GM19240 (cell line): ENCODE results near the gene SPDYE17.
"Not testable (repeated sequence)": the region's sequence is repeated elsewhere in the genome, so short reads cannot be mapped to it uniquely, and the experiment has no call there.

Experiments used
- DNase-seq: peaks from one replicate; pipeline ENCODE4 v3.0.0; 2011; ENCODE audit warnings: low spot score; ENCODE audit not compliant: insufficient read length

Gene SPDYE17, protein sequence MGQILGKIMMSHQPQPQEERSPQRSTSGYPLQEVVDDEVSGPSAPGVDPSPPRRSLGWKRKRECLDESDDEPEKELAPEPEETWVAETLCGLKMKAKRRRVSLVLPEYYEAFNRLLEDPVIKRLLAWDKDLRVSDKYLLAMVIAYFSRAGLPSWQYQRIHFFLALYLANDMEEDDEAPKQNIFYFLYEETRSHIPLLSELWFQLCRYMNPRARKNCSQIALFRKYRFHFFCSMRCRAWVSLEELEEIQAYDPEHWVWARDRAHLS

GRCh38 chr7:77032261-77032660 lies at the start of gene SPDYE17:
TSS of gene SPDYE17 (minus strand) at chr7:77032361. CDS start at chr7:77030570, 1,791 bp downstream.
- DNase-seq = not testable (repeated sequence)

DNA sequence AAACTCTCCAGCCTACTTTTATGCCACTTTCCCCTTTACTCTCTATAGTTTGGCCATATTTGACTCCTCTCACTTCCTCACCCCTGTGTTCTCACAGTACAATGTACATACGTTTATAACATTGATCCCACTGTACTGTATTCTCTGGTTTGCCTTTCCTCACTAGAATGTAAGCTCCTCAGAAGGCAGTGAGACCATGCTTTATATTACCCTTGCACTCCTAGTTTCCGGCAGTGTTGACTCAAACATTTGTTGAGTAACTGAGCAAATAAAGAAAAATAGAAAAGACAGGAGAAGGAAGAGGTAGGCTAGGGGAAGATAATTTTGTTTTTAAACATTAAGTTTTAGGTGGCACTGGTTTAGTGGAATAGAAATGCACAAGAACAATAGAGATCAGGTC lies 48.1 kb upstream of the SPDYE17 start:
- not testable (repeated sequence) for DNase-seq

- not testable (repeated sequence) for DNase-seq
These were observed 47.5 kb upstream of the SPDYE17 start for GRCh38 chr7:77079624-77080023.

DNA sequence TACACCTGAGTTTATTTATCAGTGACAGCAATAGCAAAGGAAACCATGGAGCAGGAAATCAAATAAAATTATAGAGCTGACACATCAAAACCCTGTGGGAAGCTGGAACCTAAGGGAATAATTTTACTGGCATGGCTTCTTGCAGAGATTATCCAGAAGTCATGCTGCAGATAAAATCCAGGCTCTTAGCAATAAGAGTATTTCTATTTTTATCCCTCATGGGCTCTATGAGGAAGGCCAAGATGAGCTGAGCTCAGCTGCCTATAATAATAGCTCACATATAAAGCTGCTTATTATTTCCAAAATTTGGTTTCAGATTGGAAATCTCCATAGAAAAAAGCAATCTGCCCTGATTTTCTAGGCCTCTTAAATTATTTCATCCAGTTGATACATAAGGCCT lies 47.0 kb upstream of the SPDYE17 start:
- not testable (repeated sequence) for DNase-seq

DNA sequence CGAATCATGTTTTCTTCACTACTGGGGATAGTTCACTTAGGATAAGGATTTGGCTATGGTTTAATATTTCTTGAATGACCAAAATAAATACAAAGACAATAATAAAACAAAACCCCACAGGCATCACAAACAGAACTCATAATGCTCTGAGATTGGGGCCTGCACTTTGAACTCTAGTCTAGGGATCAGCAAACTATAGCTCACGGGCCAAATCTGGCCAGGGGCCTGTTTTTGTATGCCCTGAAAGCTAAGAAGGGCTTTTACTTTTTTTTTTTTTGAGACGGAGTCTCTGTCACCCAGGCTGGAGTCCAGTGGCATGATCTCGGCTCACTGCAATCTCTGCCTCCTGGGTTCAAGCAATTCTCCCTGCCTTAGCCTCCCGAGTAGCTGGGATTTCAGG lies 44.9 kb upstream of the SPDYE17 start:
- DNase-seq = not testable (repeated sequence)

- not testable (repeated sequence) for DNase-seq
These were observed 42.7 kb upstream of the SPDYE17 start for GRCh38 chr7:77074786-77075396.

DNA sequence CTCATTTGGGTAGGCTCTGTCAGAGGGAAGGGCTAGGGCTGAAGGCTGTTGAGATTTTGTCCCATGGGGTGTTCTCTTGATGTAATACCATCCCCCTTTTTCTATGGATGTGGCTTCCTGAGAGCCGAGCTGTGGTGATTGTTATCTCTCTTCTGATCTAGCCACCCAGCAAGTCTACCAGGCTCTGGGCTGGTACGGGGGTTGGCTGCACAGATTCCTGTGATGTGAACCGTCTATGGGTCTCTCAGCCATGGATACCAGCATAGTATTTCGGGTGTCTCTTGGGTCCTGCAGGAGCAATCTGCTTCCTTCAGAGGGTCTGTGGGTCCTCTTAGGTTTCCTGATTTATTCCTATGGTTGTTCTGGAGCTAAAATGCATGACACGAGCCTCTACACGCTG lies 38.9 kb upstream of the SPDYE17 start:
- DNase-seq = not testable (repeated sequence)

DNA sequence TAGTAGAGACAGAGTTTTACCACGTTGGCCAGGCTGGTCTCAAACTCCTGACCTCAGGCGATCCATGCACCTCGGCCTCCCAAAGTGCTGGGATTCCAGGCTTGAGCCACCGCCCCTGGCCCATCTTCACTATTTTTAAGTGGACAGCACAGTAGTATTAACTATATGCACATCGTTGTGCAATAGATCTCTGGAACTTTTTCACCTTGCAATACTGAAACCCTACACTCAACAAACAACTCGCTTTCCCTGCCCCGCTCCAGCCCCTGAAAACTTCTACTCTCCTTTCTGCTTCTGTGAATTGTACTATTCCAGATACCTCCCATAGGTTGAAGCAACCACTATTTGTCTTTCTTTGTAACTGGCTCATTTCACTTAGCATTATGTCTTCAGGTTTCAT lies 33.7 kb upstream of the SPDYE17 start:
- not testable (repeated sequence) for DNase-seq

GRCh38 chr7:77063732-77064131 lies 31.6 kb upstream of the SPDYE17 start:
- not testable (repeated sequence) for DNase-seq

DNA sequence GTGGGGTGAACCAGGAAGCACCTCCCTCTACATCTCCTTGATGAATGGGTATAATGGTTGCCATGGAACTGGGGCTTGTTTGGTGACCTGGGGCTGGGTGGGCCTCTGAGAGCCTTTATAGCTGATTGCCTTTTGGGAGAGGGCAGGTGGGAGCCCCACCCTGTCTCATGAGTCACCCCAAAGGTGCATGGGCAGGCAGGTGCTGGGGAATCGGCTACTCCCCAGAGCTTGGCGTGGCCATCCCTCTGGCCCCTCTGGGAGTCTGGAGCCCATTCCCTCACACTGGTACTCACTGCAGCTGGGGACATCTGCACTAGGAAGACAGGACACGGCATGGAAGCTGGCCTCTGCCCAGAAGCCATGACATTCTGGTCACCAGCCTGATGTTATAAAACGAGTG lies 30.4 kb upstream of the SPDYE17 start, which contains the start of gene SPDYE18:
Gene SPDYE18, minus strand, starts transcription at position 2 of the 400 bp plus-strand sequence. CDS start 2,046 bp downstream, outside the sequence.
- DNase-seq = not testable (repeated sequence)

DNA sequence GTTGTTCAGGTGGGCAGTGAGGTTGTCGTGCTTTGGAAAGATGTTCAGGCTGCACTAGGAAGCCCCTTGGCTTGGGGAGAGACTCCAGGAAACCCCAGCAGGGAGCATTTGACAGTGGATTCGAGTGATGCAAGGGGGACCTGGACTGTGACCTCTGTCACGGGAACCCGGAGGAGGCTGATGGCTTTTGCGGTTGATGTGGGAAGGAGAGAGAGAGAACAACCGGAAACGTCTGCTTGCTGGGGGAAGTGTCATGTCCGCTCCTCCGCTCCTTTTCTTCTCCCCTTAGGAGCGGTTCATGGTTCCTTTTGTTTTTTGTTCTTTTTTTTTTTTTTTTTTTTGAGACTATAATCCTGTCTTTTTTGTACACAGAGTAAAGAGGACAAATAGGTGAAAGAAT lies 5.8 kb downstream of the SPDYE17 start:
- not testable (repeated sequence) for DNase-seq

- DNase-seq = not testable (repeated sequence)
These were observed 22.0 kb downstream of the SPDYE17 start for GRCh38 chr7:77010074-77010680.

GRCh38 chr7:77008000-77008399 lies 24.2 kb downstream of the SPDYE17 start:
- DNase-seq = not testable (repeated sequence)

GRCh38 chr7:77006127-77007110 lies 25.7 kb downstream of the SPDYE17 start:
- not testable (repeated sequence) for DNase-seq

- not testable (repeated sequence) for DNase-seq
These were observed 26.6 kb downstream of the SPDYE17 start for GRCh38 chr7:77005461-77006057.

DNA sequence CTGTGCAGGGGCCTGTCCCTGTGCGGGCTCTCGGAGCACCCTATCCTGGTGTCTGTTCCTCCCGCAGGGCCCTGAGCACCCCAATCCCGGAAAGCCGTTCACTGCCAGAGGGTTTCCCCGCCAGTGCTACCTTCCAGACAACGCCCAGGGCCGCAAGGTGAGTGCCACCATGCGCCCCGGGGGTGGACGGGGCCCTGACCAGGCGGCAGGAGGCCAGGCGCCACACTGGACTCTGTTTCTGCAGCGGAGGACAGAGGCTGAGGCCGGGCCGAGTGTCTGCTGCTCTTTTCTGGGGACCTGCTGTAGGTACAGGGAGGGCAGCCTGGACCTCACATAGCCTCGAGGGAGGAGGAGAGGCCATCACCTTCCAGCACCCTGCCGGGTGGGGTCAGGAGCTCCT lies 28.0 kb downstream of the SPDYE17 start:
- not testable (repeated sequence) for DNase-seq

DNA sequence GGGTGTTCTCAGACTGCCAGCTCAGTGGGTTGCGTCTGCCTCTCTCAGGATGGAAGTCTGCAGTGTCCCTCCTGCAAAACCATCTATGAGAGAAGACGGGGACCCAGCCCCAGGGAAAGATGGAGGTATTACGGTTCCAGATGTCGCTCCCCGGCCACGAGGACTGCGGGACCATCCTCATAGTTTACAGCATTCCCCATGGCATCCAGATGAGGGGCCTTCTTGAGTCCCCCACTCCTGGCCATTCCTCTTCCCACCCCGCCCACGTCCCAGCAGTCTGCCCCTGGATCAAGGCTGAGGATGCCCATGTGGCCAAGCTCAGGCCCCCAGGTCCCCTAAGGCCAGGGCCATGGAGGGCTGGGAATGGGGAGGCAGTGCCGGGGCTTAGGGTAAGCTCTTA lies 28.9 kb downstream of the SPDYE17 start:
- DNase-seq = not testable (repeated sequence)

DNA sequence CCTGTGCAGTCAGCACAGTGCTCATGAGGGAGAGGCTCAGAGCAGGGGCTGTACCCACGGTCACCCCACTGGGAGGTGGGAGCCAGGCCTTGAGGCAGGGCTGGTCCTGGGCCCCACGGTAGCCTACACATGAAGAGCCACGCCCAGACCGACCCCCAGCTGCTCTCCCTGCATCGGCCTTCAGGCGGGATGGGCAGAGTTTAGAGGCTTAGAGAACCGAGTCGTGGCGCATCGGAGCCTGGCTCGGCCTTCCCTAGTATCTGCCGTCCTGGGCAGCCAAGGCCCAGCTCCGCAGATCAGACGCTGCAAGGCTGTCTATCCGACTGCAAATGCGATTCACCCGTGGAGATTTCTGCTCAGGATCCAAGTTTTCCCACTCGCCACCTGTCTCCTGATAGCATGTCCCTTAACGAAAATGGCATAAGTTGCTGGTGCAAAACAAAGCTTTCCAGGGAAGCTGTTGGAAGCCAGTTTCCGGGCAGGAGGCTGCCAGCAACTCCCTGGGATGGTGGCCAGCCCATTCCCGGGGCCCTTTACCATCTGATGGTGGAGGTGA lies 29.4 kb downstream of the SPDYE17 start:
- DNase-seq = not testable (repeated sequence)

DNA sequence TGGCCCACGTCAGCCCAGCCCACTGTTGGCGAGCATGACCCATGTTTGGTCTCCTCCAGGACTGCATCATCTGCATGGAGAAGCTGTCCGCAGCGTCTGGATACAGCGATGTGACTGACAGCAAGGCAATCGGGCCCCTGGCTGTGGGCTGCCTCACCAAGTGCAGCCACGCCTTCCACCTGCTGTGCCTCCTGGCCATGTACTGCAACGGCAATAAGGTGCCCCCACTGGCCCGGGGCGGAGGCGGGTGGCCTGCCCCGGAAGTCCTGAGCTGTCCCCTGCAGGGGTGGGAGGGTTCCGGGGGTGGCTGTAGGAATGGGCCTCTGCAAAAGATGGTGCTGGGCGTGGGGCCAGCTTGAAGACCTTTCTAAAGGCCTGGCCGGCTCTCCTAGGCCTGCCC lies 30.1 kb downstream of the SPDYE17 start:
- DNase-seq = not testable (repeated sequence)

GRCh38 chr7:76999474-77000107 lies 32.6 kb downstream of the SPDYE17 start:
- not testable (repeated sequence) for DNase-seq
